ENCODE measurements around the gene PAPPA2. TPM values are rescaled to one million over a fixed set of nuclear protein-coding genes. Genes with fewer than 3 reads are reported as not detected.

Gene PAPPA2
- total RNA-seq, 1 donor from 2014 or later = 3.1 TPM

DNA sequence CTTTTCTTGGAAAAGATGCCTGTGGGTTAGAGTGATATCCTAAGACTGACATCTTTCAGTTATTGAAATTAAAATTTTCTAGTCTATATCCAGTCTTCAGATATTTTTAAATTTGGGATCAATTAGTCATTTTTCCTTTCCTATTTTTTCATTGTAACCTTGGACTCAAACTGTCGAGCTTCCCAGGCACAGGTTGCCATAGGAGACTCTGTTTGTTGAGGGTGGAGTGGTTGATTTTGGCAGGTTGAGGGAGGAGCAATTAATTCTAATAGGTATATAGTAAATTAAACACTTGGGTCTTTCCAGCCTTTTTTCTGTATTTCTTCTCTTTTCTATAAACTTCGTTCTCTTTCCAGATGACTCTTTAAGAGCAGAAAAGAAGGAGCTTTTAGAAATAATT, 374.7 kb downstream of the PAPPA2 start:
- Histone ChIP-seq H3K27ac (ENCODE audit: low read depth, low read length) (no peak overlapping the region), H3K9ac (ENCODE audit: low read depth in 1 of 3, low read length in 3 of 3) (no peak overlapping the region), H3K4me3 (ENCODE audit: low read length in 3 of 3) (no peak overlapping the region), H3K9me3 (ENCODE audit: control insufficient read depth in 3 of 3, low read length in 3 of 3) (no peaks in the 10 kb centered on the region), H3K4me1 (ENCODE audit: control insufficient read depth in 3 of 3, insufficient read depth in 3 of 3, low read length in 3 of 3) (peaks cover 0 to 5% (median 0%) of the 10 kb centered on the region in 3 donors), H3K36me3 (ENCODE audit: control insufficient read depth in 3 of 3, insufficient read depth in 3 of 3, low read length in 3 of 3) (no peaks in the 10 kb centered on the region), H3K27me3 (ENCODE audit: control insufficient read depth in 3 of 3, insufficient read depth in 3 of 3, low read length in 3 of 3) (no peaks in the 10 kb centered on the region)

DNA sequence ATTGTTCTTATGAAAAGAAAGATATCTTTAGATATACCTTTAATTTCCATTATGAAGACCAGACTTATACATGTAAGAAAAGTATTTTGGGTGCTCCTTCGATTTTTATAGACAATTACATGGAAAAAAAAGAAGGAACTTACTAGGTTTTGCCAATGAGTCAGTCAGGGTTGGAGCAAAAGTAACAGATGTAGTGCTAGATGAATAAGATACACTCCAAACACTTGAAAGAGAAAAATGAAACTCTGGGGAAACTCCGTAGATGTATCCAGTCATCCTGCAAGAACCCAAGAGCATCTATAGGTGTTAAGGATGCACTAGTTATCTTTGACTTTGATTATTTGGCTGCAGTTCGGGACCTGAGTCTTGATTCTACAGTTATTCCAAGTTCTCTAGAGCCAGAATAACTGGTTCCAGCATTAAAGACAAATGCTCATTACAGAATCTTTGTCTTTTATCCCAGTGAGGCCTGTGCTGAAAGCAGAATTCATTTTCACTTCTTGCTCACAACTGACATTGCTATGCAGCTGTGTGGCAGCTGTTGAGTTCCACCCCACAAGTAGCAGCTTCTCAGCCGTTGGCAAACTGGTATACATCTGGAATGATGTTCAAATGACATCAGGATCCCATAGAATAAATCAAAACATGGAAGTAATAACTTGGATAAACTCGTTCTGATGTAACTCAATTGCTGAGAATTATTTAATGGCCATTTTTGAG, 375.5 kb downstream of the PAPPA2 start:
- Histone ChIP-seq H3K9ac (ENCODE audit: low read depth in 1 of 3, low read length in 3 of 3) (no peak overlapping the region), H3K27ac (ENCODE audit: low read depth, low read length) (no peak overlapping the region), H3K36me3 (ENCODE audit: control insufficient read depth in 3 of 3, insufficient read depth in 3 of 3, low read length in 3 of 3) (no peaks in the 10 kb centered on the region), H3K9me3 (ENCODE audit: control insufficient read depth in 3 of 3, low read length in 3 of 3) (no peaks in the 10 kb centered on the region), H3K27me3 (ENCODE audit: control insufficient read depth in 3 of 3, insufficient read depth in 3 of 3, low read length in 3 of 3) (no peaks in the 10 kb centered on the region), H3K4me1 (ENCODE audit: control insufficient read depth in 3 of 3, insufficient read depth in 3 of 3, low read length in 3 of 3) (peaks cover 0 to 9% (median 0%) of the 10 kb centered on the region in 3 donors), H3K4me3 (ENCODE audit: low read length in 3 of 3) (no peak overlapping the region)

DNA sequence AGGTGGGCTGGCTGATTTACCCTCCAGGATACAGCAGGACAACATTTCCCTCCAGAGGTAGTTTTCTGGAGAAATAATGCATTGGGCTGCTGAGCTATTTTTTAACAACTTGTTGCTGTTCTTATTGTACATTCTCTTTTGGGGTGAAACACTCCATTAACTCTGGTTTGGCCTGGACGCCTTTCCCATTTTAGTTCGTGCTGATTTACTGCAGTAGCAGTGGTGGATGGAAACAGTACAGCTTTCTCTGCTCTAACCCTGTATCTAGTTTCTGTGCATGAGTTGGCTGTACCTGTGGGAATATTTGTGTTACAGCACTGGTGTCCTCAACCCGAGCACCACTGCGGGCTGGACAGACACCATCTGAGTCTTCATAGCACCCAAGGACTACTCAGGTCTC, 376.2 kb downstream of the PAPPA2 start:
- no peak overlapping the region for H3K9ac ChIP-seq (ENCODE audit: low read depth in 1 of 3, low read length in 3 of 3)
- H3K4me3 ChIP-seq (ENCODE audit: low read length in 3 of 3) = no peak overlapping the region
- H3K36me3 ChIP-seq (ENCODE audit: control insufficient read depth in 3 of 3, insufficient read depth in 3 of 3, low read length in 3 of 3) = no peaks in the 10 kb centered on the region
- peaks cover 0 to 9% (median 0%) of the 10 kb centered on the region in 3 donors for H3K4me1 ChIP-seq (ENCODE audit: control insufficient read depth in 3 of 3, insufficient read depth in 3 of 3, low read length in 3 of 3)
- no peaks in the 10 kb centered on the region for H3K27me3 ChIP-seq (ENCODE audit: control insufficient read depth in 3 of 3, insufficient read depth in 3 of 3, low read length in 3 of 3)
- no peaks in the 10 kb centered on the region for H3K9me3 ChIP-seq (ENCODE audit: control insufficient read depth in 3 of 3, low read length in 3 of 3)
- no peak overlapping the region for H3K27ac ChIP-seq (ENCODE audit: low read depth, low read length)

DNA sequence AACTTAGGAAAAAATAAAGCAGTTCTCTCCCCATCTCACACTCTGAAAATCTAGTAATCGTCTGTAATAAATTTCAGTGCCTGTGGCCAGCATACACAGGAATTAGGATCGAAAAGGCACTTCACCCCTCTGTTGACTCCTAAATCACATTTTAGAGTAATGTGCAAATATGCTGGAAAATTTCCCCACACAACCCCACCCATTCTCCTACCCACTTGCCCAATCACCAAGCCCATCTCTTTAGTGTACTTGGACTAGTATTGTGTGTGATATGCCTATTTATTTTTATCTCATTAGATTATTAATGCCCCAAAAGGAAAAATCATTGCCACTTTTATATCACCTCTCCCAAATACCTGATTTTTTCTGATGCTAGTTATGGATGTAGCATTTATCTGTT, 378.3 kb downstream of the PAPPA2 start:
- Histone ChIP-seq H3K9ac (ENCODE audit: low read depth in 1 of 3, low read length in 3 of 3) (no peak overlapping the region), H3K4me1 (ENCODE audit: control insufficient read depth in 3 of 3, insufficient read depth in 3 of 3, low read length in 3 of 3) (peaks cover 0 to 9% (median 0%) of the 10 kb centered on the region in 3 donors), H3K36me3 (ENCODE audit: control insufficient read depth in 3 of 3, insufficient read depth in 3 of 3, low read length in 3 of 3) (no peaks in the 10 kb centered on the region), H3K9me3 (ENCODE audit: control insufficient read depth in 3 of 3, low read length in 3 of 3) (no peaks in the 10 kb centered on the region), H3K27me3 (ENCODE audit: control insufficient read depth in 3 of 3, insufficient read depth in 3 of 3, low read length in 3 of 3) (no peaks in the 10 kb centered on the region), H3K4me3 (ENCODE audit: low read length in 3 of 3) (no peak overlapping the region), H3K27ac (ENCODE audit: low read depth, low read length) (no peak overlapping the region)

DNA sequence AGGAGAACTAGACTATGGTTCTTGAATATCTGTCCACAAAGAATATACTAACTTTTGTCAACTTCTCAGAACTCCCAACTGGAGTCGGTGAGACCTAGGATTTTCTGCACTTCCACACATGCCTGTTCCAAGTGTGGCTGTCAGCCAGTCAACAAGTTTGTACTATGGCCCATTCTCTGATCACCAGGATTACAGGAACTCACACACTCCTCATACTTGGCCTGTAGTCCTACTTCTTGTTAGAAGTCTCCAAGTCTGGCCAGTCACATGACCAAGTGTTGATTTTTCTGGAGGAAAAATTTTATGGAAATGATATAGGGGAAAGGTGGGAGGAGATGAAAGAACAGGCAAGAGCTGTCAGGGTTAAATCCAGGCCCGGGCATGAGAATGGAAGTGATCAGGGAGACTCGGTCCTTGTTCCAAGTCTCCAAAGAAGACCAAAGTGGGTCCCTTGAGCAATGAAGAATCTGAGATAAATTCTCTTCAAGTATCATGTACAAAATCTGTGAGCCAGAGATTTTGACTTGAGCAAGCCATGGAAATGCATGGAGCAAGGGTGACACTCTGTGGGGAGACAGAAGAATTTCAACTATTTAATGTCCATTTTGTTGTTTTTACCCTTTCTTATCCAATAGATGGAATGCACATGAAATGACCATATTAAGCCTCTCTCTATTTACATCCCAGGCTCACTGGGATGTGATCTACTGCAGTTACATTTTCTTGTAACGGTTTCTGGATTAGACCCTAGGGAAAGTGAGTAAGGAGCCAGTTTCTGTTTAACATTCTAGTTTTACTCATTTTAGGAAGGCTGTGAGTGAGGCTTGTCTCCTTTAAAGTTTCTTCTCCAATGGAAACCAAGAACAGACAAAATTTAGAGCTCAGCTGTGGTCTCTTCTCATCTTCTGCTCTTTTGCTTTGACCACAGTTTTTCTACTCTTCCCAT, 380.6 kb downstream of the PAPPA2 start:
- H3K36me3 ChIP-seq (ENCODE audit: control insufficient read depth in 3 of 3, insufficient read depth in 3 of 3, low read length in 3 of 3) = no peaks in the 10 kb centered on the region

DNA sequence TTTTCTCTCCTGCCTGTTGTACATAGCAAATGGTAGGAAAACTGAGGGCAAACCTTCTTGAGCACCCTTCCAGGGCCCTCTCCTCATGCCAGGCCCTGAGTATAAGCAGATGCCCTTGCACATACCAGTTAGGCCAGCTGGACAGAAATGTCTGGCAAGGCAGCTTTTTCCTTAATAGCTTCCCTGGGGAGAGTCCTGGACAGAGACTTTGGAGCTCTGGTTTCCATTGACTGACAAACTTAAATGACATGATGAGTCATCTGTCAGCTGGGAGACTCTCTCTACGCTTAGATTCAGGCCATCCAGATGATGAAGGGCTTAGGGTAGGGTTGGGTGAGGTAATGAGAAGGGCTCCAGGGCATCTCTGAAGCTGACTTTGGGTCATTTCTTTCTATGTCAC, 384.1 kb downstream of the PAPPA2 start:
- H3K36me3 ChIP-seq (ENCODE audit: control insufficient read depth in 3 of 3, insufficient read depth in 3 of 3, low read length in 3 of 3) = no peaks in the 10 kb centered on the region
- H3K4me1 ChIP-seq (ENCODE audit: control insufficient read depth in 3 of 3, insufficient read depth in 3 of 3, low read length in 3 of 3) = peaks cover 0 to 5% (median 2%) of the 10 kb centered on the region in 3 donors
- no peaks in the 10 kb centered on the region for H3K27me3 ChIP-seq (ENCODE audit: control insufficient read depth in 3 of 3, insufficient read depth in 3 of 3, low read length in 3 of 3)
- H3K4me3 ChIP-seq (ENCODE audit: low read length in 3 of 3) = no peak overlapping the region
- H3K9ac ChIP-seq (ENCODE audit: low read depth in 1 of 3, low read length in 3 of 3) = no peak overlapping the region
- peak overlapping the region; percentile 23 for H3K27ac ChIP-seq (ENCODE audit: low read depth, low read length)
- H3K9me3 ChIP-seq (ENCODE audit: control insufficient read depth in 3 of 3, low read length in 3 of 3) = no peaks in the 10 kb centered on the region

More for the DNA sequence above, 380.6 kb downstream of the PAPPA2 start:
- H3K9ac ChIP-seq (ENCODE audit: low read depth in 1 of 3, low read length in 3 of 3) = no peak overlapping the region
- H3K4me3 ChIP-seq (ENCODE audit: low read length in 3 of 3) = no peak overlapping the region
- peaks cover 0 to 9% (median 2%) of the 10 kb centered on the region in 3 donors for H3K4me1 ChIP-seq (ENCODE audit: control insufficient read depth in 3 of 3, insufficient read depth in 3 of 3, low read length in 3 of 3)
- no peaks in the 10 kb centered on the region for H3K9me3 ChIP-seq (ENCODE audit: control insufficient read depth in 3 of 3, low read length in 3 of 3)
- no peak overlapping the region for H3K27ac ChIP-seq (ENCODE audit: low read depth, low read length)
- H3K27me3 ChIP-seq (ENCODE audit: control insufficient read depth in 3 of 3, insufficient read depth in 3 of 3, low read length in 3 of 3) = no peaks in the 10 kb centered on the region

DNA sequence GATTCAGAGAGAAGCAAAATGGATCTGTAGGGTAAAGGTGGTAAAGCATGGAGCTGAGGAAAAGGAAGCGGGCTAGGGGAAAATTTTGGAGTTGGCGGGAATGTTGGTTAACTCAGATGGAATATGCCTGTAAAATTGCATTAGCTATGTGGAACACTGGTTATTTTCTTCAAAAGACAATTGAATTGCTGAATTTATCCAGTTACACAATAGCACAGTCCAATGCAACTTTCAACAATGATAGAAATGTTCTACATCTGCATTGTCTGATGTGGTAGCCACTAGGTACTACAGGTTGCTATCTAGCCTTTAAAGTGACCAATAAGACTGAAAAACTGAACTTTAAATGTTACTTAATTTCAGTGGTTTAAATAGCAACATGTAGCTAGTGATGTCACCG, 386.3 kb downstream of the PAPPA2 start:
- Histone ChIP-seq H3K36me3 (ENCODE audit: control insufficient read depth in 3 of 3, insufficient read depth in 3 of 3, low read length in 3 of 3) (no peaks in the 10 kb centered on the region), H3K9ac (ENCODE audit: low read depth in 1 of 3, low read length in 3 of 3) (no peak overlapping the region), H3K27me3 (ENCODE audit: control insufficient read depth in 3 of 3, insufficient read depth in 3 of 3, low read length in 3 of 3) (no peaks in the 10 kb centered on the region), H3K9me3 (ENCODE audit: control insufficient read depth in 3 of 3, low read length in 3 of 3) (no peaks in the 10 kb centered on the region), H3K4me1 (ENCODE audit: control insufficient read depth in 3 of 3, insufficient read depth in 3 of 3, low read length in 3 of 3) (peaks cover 0 to 2% (median 0%) of the 10 kb centered on the region in 3 donors), H3K4me3 (ENCODE audit: low read length in 3 of 3) (no peak overlapping the region), H3K27ac (ENCODE audit: low read depth, low read length) (no peak overlapping the region)

DNA sequence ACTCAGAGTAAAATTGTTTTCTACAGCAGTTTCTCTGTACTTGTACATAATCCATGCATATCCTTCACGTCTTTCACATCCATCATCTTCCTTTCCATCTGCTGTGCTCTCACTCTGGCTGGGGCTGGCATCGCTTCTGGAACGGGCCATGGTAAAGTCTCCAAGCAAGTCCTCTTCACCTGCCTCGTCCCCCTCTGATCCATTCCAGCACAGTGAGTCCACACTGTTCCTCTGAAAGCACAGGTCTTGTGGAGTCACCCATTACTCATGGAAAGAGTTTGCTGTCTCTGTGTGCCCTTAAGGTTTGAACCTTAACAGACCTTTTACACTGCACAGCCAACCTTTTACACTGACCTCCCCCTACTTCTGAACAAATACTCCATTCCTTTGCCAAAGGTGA, 387.9 kb downstream of the PAPPA2 start:
- H3K9me3 ChIP-seq (ENCODE audit: control insufficient read depth in 3 of 3, low read length in 3 of 3) = no peaks in the 10 kb centered on the region
- H3K4me3 ChIP-seq (ENCODE audit: low read length in 3 of 3) = no peak overlapping the region
- no peaks in the 10 kb centered on the region for H3K36me3 ChIP-seq (ENCODE audit: control insufficient read depth in 3 of 3, insufficient read depth in 3 of 3, low read length in 3 of 3)
- H3K9ac ChIP-seq (ENCODE audit: low read depth in 1 of 3, low read length in 3 of 3) = no peak overlapping the region
- no peak overlapping the region for H3K27ac ChIP-seq (ENCODE audit: low read depth, low read length)
- peaks cover 0 to 2% (median 0%) of the 10 kb centered on the region in 3 donors for H3K4me1 ChIP-seq (ENCODE audit: control insufficient read depth in 3 of 3, insufficient read depth in 3 of 3, low read length in 3 of 3)
- H3K27me3 ChIP-seq (ENCODE audit: control insufficient read depth in 3 of 3, insufficient read depth in 3 of 3, low read length in 3 of 3) = no peaks in the 10 kb centered on the region

DNA sequence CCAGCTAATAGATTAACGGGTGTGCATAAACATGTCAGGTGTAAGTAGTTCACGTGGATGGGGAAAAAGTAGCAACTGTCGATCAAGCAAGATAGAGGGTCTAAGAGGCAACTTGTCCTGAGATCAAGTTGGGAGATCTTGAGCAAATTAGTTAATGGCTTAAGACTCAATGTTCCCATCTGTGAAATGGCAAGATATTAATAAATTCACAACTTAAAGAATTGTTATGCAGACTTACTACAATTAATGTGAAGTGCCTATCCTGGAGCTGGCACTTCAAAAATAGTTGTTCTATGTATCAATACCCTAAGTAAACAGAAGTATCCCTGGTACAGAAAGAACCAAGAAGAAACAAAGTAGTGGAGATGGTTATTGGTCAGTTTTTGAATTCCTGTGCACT, 389.1 kb downstream of the PAPPA2 start:
- H3K9ac ChIP-seq (ENCODE audit: low read depth in 1 of 3, low read length in 3 of 3) = no peak overlapping the region
- no peaks in the 10 kb centered on the region for H3K4me1 ChIP-seq (ENCODE audit: control insufficient read depth in 3 of 3, insufficient read depth in 3 of 3, low read length in 3 of 3)
- H3K9me3 ChIP-seq (ENCODE audit: control insufficient read depth in 3 of 3, low read length in 3 of 3) = no peaks in the 10 kb centered on the region
- H3K36me3 ChIP-seq (ENCODE audit: control insufficient read depth in 3 of 3, insufficient read depth in 3 of 3, low read length in 3 of 3) = no peaks in the 10 kb centered on the region
- H3K4me3 ChIP-seq (ENCODE audit: low read length in 3 of 3) = no peak overlapping the region
- H3K27ac ChIP-seq (ENCODE audit: low read depth, low read length) = no peak overlapping the region
- no peaks in the 10 kb centered on the region for H3K27me3 ChIP-seq (ENCODE audit: control insufficient read depth in 3 of 3, insufficient read depth in 3 of 3, low read length in 3 of 3)

DNA sequence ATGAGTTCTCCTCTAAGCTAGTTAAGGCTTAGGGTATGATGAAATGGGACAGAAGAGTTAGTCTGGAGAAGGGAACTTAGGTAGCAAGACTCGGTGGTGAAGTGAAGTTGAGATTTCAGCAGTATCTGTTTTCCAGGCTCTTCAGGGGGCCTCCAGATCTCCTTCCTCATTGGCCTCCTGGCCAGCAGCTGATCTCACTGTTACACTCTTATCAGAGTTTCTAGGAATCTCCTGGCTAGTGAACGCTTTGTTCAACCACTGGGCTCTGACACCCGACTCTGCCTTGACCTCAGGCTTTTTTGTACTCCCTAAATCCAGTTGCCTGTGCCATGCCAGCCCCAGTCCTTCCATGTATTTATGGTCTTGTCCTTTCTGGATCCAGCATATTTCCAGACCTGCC, 390.5 kb downstream of the PAPPA2 start:
- Histone ChIP-seq H3K9ac (ENCODE audit: low read depth in 1 of 3, low read length in 3 of 3) (no peak overlapping the region), H3K4me3 (ENCODE audit: low read length in 3 of 3) (no peak overlapping the region), H3K4me1 (ENCODE audit: control insufficient read depth in 3 of 3, insufficient read depth in 3 of 3, low read length in 3 of 3) (no peaks in the 10 kb centered on the region), H3K27me3 (ENCODE audit: control insufficient read depth in 3 of 3, insufficient read depth in 3 of 3, low read length in 3 of 3) (no peaks in the 10 kb centered on the region), H3K27ac (ENCODE audit: low read depth, low read length) (no peak overlapping the region), H3K9me3 (ENCODE audit: control insufficient read depth in 3 of 3, low read length in 3 of 3) (no peaks in the 10 kb centered on the region), H3K36me3 (ENCODE audit: control insufficient read depth in 3 of 3, insufficient read depth in 3 of 3, low read length in 3 of 3) (no peaks in the 10 kb centered on the region)
